Prostate gland (tissue), 2 donors: ENCODE data around the gene LPP. TPM values are rescaled to one million over a fixed set of nuclear protein-coding genes. Genes with fewer than 3 reads are reported as not detected.

ENCODE experiments used
- DNase-seq: peaks from one replicate; pipeline ENCODE4 v3.0.0-alpha.2; 2019; ENCODE audit warnings: low spot score
- H3K27ac ChIP-seq, 2 donors: fragments of 200-600 bp; sonication (generic); 2 replicates each; pipeline ENCODE4 v1.5.1; 2017 to 2019
- H3K27me3 ChIP-seq: fragments of 200-600 bp; sonication (generic); replicated peaks from 2 replicates; pipeline ENCODE4 v1.5.1; 2019; ENCODE audit not compliant: insufficient read depth
- H3K36me3 ChIP-seq, 2 donors: fragments of 200-600 bp; sonication (generic); 1 replicate in 1 of 2; 2 replicates in 1 of 2; pipeline versions ENCODE4 v1.5.1 to v1.8.1; 2017 to 2019
- H3K4me1 ChIP-seq: fragments of 200-600 bp; sonication (generic); replicated peaks from 2 replicates; pipeline ENCODE4 v1.5.1; 2019
- H3K4me3 ChIP-seq, 2 donors: fragments of 200-600 bp; sonication (generic); 2 replicates each; pipeline ENCODE4 v1.5.1; 2017 to 2019
- H3K9me3 ChIP-seq: fragments of 200-600 bp; sonication (generic); 2 replicates; pipeline ENCODE4 v1.5.1; 2017
- CTCF ChIP-seq, 4 experiments: fragments of 200-600 bp in 2 of 4; fragments of 450-650 bp in 2 of 4; sonication (generic) in 2 of 4; IDR thresholded peaks; 1 replicate in 3 of 4; 2 replicates in 1 of 4; pipeline ENCODE4 v1.5.1; 2016 to 2019; ENCODE audit warnings: antibody characterized with exemption in 4 of 4, mild to moderate bottlenecking in 2 of 4, moderate library complexity in 2 of 4
- POLR2A ChIP-seq: fragments of 450-650 bp; IDR thresholded peaks from one replicate; pipeline ENCODE4 v1.6.1; 2016; ENCODE audit warnings: antibody characterized with exemption, mild to moderate bottlenecking
- POLR2AphosphoS5 ChIP-seq: sonication (generic); formaldehyde crosslinking; IDR thresholded peaks from one replicate; pipeline ENCODE4 v1.6.1; 2017; ENCODE audit warnings: antibody characterized with exemption
- WGBS: methylation state at CpG from one replicate; pipeline ENCODE4 v1.1.5; 2018; 5-methylcytosine and 5-hydroxymethylcytosine counted together
- intact Hi-C: fragments of 100-400 bp; cut with DNase I; formaldehyde crosslinking; loops from one replicate; pipeline ENCODE4 v1.14.2; 2022
- total RNA-seq, 2 donors: library from RNA; depleted of rRNA; stranded (reverse); fragments of >200 nt; gene quantifications; one replicate each; pipeline ENCODE4 v1.1.0, GENCODE V29; 2016

LPP gene
- total RNA-seq, 2 donors from 2014 or later, result 219 to 248 TPM

- H3K9me3 ChIP-seq, result no peaks in the 10 kb centered on the region
- no peaks in the 10 kb centered on the region for H3K36me3 ChIP-seq
- H3K4me3 ChIP-seq, result no peak overlapping the region
- 75% methylated on average over 1 of the region's 1 CpG for WGBS
- intact Hi-C loops, result no loop called here
- no peak for TF ChIP-seq CTCF (IDR thresholded peaks at IDR 0.05)
- TF ChIP-seq POLR2A, result no peak
- no peak for TF ChIP-seq POLR2AphosphoS5
- H3K4me1 ChIP-seq, result peaks cover 3% of the 10 kb centered on the region
- H3K27me3 ChIP-seq, result no peaks in the 10 kb centered on the region
- DNase-seq, result no peak
- no peak overlapping the region for H3K27ac ChIP-seq
These were observed 249.4 kb downstream of the LPP start for GRCh38 chr3:188403404-188403803.

- TF ChIP-seq POLR2A, result no peak
- TF ChIP-seq CTCF (IDR thresholded peaks at IDR 0.05), result no peak
- no peak for TF ChIP-seq POLR2AphosphoS5
- 98% methylated on average over 4 of the region's 4 CpGs for WGBS
- intact Hi-C loops, result no loop called here
- Histone ChIP-seq H3K27me3 (no peaks in the 10 kb centered on the region), H3K9me3 (no peaks in the 10 kb centered on the region), H3K4me1 (peaks cover 3% of the 10 kb centered on the region), H3K4me3 (no peak overlapping the region), H3K36me3 (no peaks in the 10 kb centered on the region), H3K27ac (no peak overlapping the region)
- no peak for DNase-seq
These were observed 250.2 kb downstream of the LPP start for GRCh38 chr3:188404124-188404523.

GRCh38 chr3:188404701-188405100, 250.7 kb downstream of the LPP start:
- Histone ChIP-seq H3K27me3 (no peaks in the 10 kb centered on the region), H3K27ac (no peak overlapping the region), H3K4me3 (no peak overlapping the region), H3K9me3 (no peaks in the 10 kb centered on the region), H3K4me1 (peaks cover 3% of the 10 kb centered on the region), H3K36me3 (no peaks in the 10 kb centered on the region)
- no peak for DNase-seq
- TF ChIP-seq CTCF (IDR thresholded peaks at IDR 0.05) (no peak), POLR2A (no peak), POLR2AphosphoS5 (no peak)
- WGBS, result 83% methylated on average over 4 of the region's 4 CpGs
- intact Hi-C loops, result no loop called here

GRCh38 chr3:188407158-188407880, 253.4 kb downstream of the LPP start:
- Histone ChIP-seq H3K36me3 (no peaks in the 10 kb centered on the region), H3K4me1 (no peaks in the 10 kb centered on the region), H3K9me3 (no peaks in the 10 kb centered on the region), H3K4me3 (no peak overlapping the region), H3K27me3 (no peaks in the 10 kb centered on the region), H3K27ac (no peak overlapping the region)
- WGBS, result 67% methylated on average over 6 of the region's 6 CpGs
- intact Hi-C loops, result no loop called here
- DNase-seq, result no peak
- TF ChIP-seq POLR2AphosphoS5, result no peak

GRCh38 chr3:188408831-188409230, 254.9 kb downstream of the LPP start:
- intact Hi-C loops, result no loop called here

More at GRCh38 chr3:188408831-188409230, 254.9 kb downstream of the LPP start:
- Histone ChIP-seq H3K27me3 (no peaks in the 10 kb centered on the region), H3K27ac (no peak overlapping the region), H3K36me3 (no peaks in the 10 kb centered on the region), H3K4me3 (no peak overlapping the region), H3K9me3 (no peaks in the 10 kb centered on the region), H3K4me1 (no peaks in the 10 kb centered on the region)
- 96% methylated on average over 3 of the region's 3 CpGs for WGBS
- TF ChIP-seq POLR2AphosphoS5 (no peak), POLR2A (no peak), CTCF (IDR thresholded peaks at IDR 0.05) (no peak)
- DNase-seq, result no peak
